GM19463 (cell line): ENCODE measurements around the gene AP3S2.
"Not testable (repeated sequence)": the region's sequence is repeated elsewhere in the genome, so short reads cannot be mapped to it uniquely, and the experiment has no call there.

Experiments used
- ATAC-seq: cut with Tn5 transposase; IDR thresholded peaks from one replicate; pipeline ENCODE4 v1.9.1; 2021; ENCODE audit warnings: mild to moderate bottlenecking, moderate library complexity; ENCODE audit not compliant: unreplicated experiment

The AP3S2 gene

DNA sequence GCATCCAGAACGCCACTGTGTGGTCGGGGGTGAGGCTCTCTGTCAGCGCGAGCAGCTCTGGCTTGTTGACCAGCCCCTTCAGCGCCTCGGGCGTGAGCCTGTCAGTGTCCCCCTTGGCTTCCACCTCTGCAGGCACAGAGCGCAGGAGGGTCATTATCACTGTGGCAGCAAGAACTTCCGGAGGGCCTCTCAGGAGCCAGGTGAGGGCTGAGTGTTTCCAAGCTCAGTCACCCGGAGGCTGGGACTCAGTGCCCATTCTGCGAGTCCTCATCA, 10.0 kb upstream of the AP3S2 start:
- ATAC-seq = no peak

DNA sequence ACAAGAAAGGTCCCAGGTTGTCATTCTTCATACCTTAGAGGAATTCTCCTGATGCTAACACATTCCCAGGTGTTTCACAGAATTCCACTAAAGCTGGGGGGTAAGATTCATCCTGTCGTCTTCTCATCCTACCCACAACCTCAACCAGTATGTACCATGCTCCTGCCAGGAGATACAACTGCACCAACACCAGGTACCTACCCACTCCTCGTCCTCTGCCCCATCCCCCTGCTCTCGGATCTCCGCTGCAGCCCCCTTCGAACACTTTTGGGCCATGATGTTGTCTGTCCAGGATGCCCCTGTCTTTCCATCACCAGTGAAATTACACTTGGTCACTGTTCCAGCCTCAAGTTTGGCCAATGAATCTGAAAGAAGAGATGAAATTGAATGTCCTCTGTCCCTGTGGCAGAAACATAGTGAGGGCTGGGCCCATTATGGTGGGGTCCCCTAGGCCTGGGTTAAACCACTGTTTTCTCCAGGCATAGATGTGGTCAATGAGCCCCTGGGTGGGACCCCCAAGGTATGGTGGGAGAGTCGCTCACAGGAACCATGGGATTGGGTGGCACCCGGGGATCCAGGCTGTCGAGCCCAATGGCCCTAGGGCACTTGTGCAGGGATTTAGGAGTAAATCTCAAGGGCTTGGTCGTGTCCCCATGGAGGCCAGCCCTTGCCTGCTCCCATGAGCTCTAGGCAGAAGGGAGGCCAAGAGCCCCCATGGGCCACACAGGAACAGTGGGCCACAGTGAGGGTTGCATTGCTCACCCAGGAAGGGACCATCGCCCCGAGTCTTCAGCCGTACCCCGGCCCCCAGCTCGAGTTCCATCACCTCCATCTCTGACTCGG, 9.4 kb upstream of the AP3S2 start:
- ATAC-seq = no peak

DNA sequence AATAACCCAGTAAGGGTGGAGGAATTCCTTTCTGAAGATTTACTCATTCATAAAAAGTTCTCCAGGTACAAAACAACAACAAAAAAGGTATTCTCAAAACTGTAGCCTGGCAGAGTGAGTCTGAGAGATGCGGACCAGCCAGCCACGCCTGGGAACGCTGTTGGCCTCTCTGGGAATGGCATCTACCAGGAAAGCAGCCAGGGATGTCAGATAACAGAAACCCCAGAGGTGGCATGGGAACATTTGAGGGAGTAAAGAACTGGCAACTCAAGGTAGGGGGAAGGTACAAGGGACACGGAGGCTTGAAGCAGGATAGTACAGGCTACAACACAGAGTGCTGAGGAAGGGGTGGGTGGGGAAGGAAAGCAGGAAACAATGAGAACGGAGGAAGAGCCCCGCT, 7.1 kb upstream of the AP3S2 start:
- ATAC-seq = no peak

DNA sequence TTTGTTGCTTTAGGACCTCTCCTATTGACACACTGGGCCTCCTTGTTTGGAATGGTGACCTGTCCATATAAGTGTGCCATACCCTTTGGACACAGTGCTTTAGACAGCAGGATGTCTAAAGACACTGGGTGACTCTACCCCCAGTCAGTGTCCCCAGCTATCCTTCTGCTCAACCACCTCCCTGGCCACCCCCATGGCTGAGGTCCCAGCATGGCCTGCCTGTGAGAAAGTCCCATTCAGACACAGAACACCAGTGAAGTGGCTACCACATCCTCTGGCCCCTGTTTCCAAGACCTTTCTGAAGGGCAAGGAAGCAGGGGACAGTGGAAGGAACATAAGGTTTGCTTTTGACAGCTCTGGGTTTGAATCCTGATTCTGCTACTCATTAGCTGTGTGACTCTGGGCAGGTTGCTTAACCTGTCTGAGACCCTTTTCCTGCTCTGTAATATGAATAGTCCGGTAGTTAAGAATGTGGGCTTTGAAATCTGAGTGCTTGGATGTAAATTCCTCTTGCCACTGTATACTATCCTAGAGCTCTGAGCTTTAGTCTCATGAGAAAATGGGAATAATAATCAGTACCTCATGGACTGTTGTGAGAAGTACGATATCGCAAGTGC, 6.3 kb upstream of the AP3S2 start:
- ATAC-seq = no peak

DNA sequence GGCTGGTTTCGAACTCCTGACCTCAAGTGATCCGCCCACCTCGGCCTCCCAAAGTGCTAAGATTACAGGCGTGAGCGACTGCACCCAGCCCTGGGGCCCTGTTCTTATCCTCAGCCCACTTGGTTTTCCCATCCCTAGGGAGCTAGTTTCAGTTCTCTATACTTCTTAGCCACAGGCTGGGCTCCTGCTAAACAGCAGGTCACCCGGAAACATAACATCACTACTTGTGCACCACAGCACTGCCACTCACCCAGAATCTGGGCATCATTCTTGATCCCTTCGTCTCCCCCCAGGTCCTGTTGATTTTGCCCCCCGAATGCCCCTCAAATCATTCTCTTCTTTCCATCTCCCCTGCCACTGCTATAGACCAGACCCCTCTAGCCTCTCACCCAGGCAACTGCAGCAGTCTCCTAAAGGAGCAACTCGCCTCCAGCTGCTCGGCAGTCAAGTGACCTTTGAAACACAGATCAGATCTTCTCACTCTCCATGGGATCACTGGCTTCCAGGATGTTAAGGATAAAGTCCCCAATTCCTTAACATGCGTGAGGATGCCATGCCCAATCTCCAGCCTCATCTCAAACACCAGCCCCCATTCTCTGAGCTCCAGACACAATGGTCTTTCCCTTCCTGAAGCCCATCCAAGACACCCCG, 5.6 kb upstream of the AP3S2 start:
- ATAC-seq = no peak

DNA sequence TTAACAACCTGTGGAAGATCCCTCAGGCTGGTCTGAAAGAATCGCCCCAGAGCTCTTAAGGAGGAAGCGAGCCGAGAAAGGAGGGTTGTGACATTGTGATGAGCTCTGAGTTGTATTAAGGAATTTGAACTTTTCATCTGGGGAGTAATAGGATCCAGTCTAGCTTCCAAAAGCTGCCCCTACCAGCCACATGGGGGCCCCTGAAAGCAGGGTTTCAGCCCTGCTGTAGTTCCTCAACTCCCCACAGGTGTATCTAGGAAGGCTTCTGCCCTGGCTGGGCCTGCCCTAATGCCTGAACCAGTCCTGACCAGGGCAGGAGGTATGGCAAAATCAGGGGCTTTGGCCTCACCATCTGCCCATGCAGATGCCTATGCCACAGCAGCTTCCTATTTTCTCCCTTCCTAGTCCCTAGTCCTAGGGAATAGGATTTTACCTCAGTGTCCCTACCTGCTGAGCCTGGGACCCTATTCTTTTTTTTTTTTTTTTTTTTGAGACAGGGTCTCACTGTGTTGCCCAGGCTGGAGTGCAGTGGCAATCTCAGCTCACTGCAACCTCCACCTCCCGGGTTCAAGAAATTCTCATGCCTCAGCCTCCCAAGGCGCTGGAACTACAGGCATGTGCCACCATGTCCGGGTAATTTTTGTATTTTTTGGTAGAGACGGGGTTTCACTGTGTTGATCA, 5.0 kb upstream of the AP3S2 start:
- ATAC-seq = peak; percentile 49

DNA sequence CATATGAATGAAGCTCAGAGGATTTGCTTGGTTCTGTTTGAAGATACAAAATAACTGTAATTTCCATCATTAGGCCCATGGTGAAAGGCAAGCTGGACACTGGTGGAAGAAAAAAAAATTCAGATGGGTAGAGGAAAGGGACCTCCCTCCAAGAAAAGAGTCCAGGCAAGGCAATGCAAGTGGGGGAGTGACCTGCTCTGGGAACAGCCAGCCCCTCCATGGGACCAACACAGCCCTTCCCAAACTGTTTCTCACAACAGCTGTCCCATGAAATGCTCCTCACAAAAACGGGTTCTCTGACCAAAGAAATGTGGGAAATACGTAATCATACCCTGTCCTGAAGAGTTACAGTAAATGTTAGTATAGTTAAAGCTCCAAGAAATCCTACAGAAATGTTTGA, 4.4 kb upstream of the AP3S2 start:
- ATAC-seq = no peak

DNA sequence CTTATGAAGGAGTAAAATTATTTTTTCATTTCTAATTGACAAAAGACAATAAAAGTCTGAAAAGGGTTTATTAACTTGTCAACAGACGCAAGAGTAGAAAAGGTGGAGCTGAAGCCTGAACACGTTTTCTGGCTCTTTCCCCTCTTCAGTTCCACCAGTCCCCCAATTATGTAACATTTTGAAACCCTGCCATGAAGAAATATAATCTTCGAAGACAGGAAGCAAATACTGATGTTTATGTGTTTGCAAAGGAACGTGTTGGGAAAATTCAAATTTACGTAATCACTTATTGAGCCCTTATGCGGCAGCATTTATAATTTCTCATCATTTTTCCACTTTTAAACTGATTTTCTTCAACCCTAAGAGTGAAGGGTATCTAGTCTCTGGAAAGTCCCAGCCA, 767 bp downstream of the AP3S2 start:
- no peak for ATAC-seq

DNA sequence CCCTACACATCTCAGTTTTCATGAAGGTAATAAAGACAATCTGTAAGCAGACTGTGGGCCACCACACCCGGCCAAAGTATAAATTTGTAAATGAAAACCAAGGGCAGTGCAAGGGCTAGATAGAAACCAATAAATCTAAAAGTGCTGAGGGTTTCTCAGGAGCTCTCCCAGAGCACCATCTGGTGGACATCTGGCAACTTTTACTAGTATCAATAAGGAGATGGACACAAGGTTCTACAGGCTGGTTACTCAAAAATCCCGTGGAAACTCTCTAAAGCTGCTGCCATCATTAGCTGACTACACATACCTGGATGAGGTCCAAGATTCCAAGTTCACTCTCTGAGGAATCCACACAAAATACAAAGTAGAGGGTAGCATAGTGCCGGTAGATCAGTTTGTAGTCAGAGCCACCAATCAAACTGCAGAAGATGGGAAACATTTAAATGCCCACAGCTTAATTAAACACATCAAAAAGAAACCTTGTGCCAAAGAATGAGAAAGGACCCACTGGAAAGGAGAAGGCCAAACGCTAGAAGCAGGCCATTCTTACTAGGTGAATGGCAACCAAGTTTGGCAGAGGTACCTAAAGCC, 5.5 kb downstream of the AP3S2 start:
- no peak for ATAC-seq

DNA sequence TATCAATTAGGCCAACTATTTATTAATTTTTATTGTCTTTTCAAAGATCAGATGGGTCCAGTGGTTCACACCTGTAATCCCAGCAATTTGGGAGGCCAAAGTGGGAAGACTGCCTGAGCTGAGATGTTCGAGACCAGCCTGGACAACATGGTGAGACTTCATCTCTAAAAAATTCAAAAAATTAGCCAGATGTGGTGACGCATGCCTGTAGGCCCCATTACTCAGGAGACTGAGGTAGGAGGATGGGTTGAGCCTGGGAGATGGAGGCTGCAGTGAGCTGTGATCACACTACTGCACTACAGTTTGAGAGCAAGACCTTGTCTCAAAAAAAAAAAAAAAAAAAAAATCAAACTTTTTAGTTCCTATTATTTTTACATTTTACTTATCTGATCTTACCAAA, 8.2 kb downstream of the AP3S2 start:
- ATAC-seq = no peak

DNA sequence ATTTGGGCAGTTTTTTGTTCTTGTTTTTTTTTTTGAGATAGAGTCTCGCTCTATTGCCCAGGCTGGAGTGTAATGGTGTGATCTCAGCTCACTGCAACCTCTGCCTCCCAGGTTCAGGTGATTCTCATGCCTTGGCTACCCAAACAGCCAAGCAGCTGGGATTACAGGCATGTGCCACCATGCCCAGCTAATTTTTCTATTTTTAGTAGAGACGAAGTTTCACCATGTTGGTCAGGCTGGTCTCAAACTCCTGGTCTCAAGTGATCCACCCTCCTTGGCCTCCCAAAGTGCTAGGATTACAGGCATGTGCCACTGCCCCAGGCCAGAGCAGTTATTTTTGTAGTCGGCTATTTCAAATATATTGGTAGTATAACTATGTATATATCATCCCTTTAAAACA, 8.6 kb downstream of the AP3S2 start:
- ATAC-seq = not testable (repeated sequence)

DNA sequence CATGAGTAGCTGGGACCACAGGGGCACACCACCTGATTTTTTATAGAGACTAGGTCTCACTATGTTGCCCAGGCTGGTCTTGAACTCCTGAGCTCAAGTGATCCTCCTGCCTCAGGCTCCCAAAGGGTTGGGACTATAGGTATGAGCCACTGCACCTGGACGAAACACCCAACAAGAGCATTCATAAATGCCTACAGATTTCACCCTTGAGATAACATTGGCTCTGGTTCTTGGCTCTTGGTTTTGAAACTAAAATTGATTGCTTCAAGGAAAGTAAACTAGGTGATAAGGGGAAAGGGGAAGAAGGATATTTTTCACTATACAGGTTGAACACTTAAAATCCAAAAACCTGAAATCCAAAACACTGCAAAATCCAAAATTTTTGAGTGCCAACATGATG, 10.3 kb downstream of the AP3S2 start:
- ATAC-seq = no peak

DNA sequence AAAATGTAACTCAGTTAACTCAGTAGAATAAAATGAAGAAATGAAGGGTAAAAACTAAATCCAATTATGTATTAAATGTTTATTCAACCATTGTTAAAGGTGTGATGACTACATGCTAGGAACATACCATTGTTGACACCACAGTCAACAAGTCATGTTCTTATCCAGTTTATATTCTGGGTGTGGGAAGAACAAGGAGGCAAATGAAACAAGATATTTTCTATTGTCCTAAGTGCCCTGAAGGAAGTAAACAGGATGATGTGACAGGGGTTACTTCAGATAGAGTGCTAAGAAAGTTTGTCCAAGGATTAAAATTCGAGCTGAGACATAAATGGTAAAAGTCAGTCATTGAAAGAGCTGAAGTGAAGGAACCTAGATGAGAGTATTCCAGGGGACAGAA, 13.1 kb downstream of the AP3S2 start:
- ATAC-seq = no peak

DNA sequence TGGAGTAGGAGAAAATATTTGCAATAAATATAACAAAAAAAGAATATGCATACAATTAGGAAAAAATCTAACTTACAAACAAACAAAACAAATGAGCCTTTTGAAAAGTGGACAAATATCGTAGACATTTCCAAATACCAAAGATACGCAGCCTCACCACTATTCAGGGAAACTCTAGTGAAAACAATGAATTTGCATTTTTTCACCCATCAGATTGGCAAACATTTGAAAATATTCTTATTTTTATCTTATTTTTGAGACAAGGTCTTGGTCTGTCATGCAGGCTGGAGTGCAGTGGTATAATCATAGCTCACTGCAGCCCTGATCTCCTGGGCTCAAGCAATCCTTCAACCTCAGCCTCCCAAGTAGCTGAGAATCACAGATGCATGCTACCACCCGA, 15.5 kb downstream of the AP3S2 start:
- ATAC-seq = no peak

DNA sequence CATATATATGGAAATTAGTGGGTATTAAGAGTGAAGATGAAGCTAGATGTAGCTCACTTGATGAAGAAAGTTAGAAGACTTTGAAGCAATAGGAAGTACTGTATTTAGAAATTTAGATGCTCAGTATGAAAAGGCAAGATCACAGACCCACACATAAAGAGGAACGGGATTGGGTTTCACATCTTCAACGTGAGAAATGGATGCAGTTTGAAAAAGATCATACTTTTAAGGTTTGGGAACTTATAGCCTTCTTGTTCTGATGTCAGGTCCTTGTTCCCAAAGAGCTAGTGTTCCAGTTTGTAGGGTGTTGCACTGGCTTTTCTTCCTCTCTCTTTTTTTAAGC, 16.7 kb downstream of the AP3S2 start:
- no peak for ATAC-seq

DNA sequence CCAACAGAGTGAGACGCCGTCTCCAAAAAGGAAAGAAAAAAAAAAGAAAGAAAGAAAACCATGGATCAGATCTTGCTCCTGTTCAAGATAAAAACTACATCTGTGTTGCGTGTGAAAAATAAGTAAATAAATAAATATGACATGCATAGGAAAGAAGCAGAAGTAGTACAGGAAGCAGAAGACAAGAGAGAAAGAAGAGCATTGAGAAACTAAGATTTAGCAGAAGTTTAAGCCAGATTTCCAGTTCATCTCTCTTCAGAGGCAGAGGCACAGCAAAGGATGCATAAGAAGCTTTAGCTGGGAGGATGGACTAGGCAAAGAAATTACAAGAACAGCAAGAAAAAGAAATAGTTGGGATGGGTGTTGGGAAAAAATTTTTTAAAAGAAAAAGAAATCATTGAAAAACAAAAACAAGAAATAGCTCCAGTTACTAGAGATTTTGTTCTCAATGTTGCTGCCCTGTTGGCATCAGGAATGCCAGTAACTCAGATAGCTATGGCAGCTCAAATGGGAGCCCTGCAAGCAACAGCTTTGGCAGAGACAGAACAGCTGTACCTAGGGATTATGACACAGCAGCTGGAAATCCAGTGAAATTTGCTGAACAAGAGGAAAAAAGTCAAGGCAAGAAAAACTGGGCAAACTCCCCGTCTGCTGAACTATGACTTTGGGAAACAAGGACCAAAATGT, 17.3 kb downstream of the AP3S2 start:
- no peak for ATAC-seq

DNA sequence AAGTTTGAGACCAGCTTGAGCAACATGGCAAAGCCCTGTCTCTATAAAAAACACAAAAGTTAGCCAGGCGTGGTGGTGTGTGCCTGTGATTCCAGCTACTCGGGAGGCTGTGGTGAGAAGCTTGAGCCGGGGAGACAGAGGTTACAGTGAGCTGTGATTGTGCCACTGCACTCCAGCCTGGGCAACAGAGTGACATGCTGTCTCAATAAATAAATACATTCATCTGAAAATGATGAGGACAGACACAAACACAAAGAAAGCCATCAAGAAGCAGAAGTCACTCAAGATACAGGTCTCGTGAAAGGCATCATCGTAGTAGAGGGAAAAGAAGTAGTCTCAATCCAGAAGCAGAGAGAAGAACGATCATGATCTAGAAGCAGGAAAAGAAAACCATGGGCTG, 18.1 kb downstream of the AP3S2 start:
- ATAC-seq = no peak

DNA sequence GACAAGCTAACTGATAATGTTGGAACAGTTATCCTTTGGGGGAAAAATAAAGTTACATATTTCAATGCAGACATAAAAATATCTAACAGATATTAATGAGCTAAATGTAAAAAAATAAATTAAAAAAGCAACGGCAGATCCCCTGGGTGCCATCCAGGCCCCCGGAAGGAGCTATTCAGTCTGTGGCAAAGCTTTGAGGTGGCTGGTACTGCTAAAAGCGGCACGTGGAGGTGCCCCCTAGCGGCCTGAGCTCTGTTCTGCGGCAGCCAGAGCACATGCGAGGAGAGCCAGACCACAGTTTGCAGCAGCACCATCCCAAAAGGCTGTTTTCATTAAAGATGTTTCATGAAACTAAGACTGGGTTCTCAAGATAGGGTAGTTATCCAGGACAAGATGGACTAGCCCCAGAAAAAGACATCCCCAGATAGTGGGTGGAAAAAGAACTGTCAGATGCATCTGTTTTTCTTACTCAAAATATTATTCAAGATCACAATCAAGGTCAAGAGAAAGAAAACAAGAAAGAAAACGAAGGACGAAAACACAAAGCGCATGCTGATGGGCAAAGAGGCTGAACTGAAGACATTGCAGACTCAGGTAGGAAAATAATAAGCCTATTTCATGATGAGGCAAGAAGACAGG, 18.7 kb downstream of the AP3S2 start:
- peak; percentile 81 for ATAC-seq

DNA sequence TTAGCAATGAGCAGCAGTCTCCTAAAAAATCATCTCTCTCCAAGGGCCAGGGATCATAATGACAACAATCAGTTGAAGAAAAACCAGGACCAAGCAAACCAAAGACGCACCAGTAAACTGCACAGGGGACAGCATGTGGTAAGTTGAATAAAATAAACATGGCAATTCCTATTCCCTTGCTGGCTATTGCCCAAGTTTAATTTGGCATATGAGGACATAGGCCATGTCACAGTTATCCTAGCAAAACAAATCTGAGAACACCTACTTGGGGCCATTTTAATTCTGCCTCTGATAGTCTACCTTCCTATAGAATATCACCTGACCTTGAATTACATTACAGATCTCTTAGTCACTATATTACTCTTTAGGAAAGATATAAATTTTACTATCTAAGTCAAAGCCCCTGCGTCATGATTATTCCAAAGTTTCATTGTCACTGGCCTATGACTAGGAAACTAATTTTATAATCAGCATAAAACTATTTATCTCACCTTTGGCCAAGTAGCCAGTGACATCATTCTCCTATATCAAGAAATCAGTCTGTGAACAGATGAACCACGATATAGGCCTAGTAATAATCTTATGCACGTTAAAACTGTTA, 23.0 kb downstream of the AP3S2 start:
- ATAC-seq = no peak

DNA sequence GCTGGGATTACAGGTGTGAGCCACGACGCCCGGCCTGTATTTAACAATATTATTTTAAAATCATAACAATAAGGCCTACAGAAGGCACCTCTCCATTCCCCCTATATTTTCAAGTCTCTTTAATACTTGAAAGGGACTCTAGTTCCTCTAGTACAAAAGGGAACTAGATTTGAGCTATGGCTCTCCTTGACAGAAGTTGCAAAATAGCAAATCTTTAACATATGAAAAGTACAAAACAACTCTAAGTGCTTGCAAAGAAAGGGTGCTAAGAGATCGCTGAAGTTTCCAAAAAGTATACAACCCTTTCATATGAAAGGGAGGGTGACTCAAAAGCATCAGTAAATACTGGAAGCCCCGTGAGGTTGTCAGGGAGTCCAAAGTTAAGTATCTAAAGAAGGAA, 23.8 kb downstream of the AP3S2 start:
- ATAC-seq = no peak
